GM18858 (cell line): ENCODE results near the gene CHCHD1.
"Not testable (repeated sequence)": the region's sequence is repeated elsewhere in the genome, so short reads cannot be mapped to it uniquely, and the experiment has no call there.

Experiments
- ATAC-seq: cut with Tn5 transposase; IDR thresholded peaks from one replicate; pipeline ENCODE4 v1.9.1; 2021; ENCODE audit not compliant: unreplicated experiment

CHCHD1 gene

GRCh38 chr10:73790886-73791625 lies 9.2 kb downstream of the CHCHD1 start:
- no peak for ATAC-seq

DNA sequence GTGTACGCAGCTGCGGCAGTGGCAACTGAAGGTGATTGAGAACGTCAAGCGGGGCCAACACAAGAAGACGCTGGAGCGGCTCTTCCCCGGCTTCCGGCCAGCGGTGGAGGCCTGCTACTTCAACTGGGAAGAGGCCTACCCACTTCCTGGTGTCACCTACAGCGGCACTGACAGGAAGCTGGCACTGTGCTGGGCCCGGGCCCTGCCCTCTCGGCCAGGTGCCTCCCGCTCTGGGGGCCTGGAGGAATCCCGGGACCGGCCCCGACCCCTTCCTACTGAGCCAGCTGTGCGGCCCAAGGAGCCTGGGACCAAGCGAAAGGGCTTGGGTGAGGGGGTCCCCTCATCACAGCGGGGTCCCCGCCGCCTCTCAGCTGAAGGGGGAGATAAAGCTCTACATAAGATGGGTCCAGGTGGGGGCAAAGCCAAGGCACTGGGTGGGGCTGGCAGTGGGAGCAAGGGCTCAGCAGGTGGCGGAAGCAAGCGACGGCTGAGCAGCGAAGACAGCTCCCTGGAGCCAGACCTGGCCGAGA lies 10.1 kb downstream of the CHCHD1 start:
- no peak for ATAC-seq

DNA sequence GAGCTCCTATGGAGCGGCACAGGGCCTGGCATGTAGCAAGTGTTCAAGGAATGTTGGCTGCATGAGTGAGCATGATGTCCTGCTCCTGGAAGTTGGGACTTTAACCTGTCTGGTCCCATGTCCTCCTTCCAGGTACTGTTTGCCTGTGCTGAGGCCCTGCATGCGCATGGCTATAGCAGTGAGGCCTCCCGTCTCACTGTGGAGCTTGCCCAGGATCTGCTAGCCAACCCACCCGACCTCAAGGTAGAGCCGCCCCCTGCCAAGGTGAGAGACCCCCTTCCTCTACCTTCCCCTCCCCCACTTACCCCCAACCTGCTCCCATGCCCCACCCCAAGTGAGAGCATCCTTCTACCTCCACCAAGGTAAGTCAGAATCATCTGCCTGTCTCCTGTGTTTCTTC lies 11.6 kb downstream of the CHCHD1 start:
- no peak for ATAC-seq

DNA sequence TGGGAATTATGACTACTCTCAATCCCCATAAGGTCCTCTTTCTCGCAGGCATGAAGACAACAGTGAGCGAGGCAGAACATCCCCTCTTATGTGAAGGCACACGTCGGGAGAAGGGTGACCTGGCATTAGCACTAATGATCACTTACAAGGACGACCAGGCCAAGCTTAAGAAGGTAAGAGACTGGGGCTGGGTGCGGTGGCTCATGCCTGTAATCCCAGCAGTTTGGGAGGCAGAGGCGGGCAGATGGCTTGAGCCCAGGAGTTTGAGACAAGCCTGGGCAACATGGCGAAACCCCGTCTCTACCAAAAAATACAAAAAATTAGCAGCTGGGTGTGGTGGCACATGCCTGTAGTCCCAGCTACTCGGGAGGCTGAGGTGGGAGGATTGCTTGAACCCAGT lies 13.6 kb downstream of the CHCHD1 start:
- not testable (repeated sequence) for ATAC-seq

GRCh38 chr10:73796035-73796434 lies 14.2 kb downstream of the CHCHD1 start:
- ATAC-seq, result not testable (repeated sequence)

- ATAC-seq, result no peak
Measured at GRCh38 chr10:73796766-73797165, 14.9 kb downstream of the CHCHD1 start.

GRCh38 chr10:73797324-73798025 lies 15.6 kb downstream of the CHCHD1 start:
- no peak for ATAC-seq

GRCh38 chr10:73798087-73798486 lies 16.2 kb downstream of the CHCHD1 start:
- no peak for ATAC-seq

GRCh38 chr10:73798927-73799560 lies 17.2 kb downstream of the CHCHD1 start:
- no peak for ATAC-seq

GRCh38 chr10:73799899-73800559 lies 18.2 kb downstream of the CHCHD1 start:
- no peak for ATAC-seq

GRCh38 chr10:73800560-73801252 lies 18.9 kb downstream of the CHCHD1 start:
- no peak for ATAC-seq

DNA sequence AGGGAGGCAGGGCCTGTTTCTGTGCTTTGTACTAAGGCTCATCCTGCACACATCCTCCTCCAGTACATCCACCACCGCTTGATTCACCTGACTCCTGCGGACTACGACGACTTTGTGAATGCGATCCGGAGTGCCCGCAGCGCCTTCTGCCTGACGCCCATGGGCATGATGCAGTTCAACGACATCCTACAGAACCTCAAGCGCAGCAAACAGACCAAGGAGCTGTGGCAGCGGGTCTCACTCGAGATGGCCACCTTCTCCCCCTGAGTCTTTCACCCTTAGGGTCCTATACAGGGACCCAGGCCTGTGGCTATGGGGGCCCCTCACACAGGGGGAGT lies 19.4 kb downstream of the CHCHD1 start:
- no peak for ATAC-seq

- no peak for ATAC-seq
Measured at GRCh38 chr10:73802276-73802991, 20.6 kb downstream of the CHCHD1 start.

DNA sequence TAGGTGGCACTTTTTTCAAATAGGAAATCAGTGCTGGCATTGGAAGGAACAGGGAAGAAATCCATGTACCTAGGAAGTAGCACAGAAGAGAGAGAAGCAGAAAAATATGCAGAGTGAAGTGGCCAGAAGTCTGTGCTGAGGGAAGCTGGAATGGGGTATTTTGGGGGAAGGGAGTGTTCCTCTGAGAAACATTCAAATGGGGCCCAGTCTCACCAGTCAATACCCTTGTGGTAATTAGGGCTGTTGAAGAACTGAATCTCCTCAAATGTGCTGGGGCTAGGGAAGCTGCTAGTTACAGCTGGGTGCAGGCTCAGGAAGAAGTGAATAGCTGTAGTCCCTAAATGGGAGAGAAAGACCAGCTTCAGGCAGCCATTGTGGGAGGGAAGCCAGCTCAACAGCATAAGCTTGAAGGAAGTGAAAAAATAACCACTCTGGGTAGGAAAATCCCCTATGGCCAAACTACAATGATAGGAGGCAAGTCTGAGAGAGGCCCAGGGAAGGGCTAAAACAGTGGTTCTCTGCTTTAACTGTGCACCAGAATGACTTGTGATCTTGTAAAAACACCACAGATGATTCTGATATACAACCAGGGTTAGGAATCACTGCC lies 21.9 kb downstream of the CHCHD1 start:
- peak; percentile 71 for ATAC-seq

GRCh38 chr10:73806176-73806950 lies 24.5 kb downstream of the CHCHD1 start:
- ATAC-seq, result no peak

GRCh38 chr10:73807471-73807870 lies 25.6 kb downstream of the CHCHD1 start:
- no peak for ATAC-seq

DNA sequence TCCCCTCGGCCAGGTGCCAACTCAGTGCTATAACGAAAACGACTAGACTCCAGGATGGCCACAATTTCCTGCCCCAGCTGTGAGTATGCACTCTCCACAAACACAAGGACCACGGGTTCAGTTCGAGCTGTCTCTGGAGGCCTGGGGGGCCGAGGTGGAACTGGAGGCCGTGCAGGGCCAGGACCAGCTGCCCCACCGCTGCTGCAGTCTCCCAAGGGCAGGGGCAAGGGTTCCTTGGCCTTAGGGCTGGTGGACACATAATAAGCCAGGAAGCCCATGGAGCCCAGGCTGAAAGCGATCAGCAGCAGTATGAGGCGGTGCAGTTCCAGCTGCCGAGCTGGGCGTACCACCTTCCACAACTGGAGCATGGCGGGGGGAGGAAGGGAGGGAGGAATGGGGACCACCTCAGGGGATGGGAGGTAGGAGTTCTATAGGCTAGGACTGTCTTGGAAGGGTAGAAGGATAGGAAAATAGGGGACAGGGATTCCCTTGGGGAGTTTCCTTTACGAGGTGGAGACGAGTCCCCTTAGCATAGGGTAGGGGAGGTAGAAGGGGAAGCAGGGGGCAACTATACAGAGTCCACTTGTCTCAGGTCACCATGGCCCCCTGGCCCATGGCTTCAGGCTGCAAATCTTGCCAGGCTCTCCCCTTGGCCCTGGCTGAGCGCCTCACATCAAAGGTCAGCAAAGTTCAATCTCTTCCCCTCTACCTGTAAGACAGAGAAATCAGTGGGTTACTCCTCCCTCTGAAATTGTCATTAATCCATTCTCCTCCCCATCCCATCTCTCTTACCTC lies 26.4 kb downstream of the CHCHD1 start:
- ATAC-seq, result no peak
